ENCODE results near the gene ZNF358.
A peak's percentile ranks its signal among the peaks of the same experiment; 100 is the strongest.

ZNF358 gene

DNA sequence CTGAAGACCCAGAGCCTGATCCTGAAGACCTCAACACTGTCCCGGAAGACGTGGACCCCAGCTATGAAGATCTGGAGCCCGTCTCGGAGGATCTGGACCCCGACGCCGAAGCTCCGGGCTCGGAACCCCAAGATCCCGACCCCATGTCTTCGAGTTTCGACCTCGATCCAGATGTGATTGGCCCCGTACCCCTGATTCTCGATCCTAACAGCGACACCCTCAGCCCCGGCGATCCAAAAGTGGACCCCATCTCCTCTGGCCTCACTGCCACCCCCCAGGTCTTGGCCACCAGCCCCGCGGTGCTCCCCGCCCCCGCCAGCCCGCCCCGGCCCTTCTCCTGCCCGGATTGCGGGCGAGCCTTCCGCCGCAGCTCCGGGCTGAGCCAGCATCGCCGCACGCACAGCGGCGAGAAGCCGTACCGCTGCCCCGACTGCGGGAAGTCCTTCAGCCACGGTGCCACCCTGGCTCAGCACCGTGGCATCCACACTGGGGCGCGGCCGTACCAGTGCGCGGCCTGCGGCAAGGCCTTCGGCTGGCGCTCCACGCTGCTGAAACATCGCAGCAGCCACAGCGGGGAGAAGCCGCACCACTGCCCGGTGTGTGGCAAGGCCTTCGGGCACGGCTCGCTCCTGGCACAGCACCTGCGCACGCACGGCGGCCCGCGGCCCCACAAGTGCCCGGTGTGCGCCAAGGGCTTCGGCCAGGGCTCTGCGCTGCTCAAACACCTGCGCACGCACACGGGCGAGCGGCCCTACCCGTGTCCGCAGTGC, 3.6 kb downstream of the ZNF358 start:
- no peak for DNase-seq

DNA sequence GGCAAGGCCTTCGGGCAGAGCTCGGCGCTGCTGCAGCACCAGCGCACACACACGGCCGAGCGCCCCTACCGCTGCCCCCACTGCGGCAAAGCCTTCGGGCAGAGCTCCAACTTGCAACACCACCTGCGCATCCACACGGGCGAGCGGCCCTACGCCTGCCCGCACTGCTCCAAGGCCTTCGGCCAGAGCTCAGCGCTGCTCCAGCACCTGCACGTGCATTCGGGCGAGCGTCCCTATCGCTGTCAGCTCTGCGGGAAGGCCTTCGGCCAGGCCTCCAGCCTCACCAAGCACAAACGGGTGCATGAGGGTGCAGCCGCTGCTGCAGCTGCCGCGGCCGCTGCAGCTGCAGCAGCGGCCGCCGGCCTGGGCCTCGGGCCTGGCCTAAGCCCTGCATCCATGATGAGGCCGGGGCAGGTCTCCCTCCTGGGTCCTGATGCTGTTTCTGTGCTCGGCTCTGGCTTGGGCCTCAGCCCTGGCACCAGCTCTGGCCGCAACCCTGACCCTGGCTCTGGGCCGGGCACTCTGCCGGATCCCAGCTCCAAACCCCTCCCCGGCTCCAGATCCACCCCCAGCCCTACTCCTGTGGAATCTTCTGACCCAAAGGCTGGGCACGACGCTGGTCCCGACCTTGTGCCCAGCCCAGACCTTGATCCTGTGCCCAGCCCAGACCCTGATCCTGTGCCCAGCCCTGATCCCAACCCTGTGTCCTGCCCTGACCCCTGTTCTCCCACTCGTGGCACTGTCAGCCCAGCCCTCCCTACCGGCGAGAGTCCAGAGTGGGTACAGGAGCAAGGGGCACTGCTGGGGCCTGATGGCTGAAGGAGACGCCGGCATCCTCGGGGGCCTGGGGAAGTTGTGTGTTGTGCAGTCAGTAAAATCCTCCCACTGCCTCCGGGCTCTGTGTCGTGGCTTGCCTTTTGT, 4.5 kb downstream of the ZNF358 start:
- peak in 43 of 58 donors; percentile 6 to 72 (median 39) for DNase-seq

DNA sequence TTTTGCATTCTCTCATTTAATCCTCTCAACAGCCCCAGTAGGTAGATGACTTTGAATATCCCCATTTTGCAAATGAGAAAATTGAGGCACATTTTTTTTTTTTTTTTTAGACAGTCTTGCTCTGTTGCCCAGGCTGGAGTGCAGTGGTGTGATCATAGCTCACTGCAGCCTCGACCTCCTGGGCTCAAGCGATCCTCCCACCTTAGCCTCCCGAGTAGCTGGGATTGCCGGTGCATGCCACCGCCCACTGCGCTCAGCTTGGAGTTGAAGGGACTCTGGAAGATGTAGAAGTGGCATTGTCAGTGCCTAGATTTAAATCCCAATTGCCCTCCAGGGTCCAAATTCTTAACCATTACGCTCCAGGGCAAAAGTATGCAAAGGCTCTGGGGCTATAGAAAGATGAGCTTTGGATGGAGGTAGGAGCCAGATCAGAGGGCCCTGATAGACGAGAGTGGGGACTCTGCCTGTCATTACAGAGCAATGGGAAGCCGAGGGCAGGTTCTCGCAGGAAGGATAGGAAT, 5.7 kb downstream of the ZNF358 start:
- DNase-seq, result no peak

DNA sequence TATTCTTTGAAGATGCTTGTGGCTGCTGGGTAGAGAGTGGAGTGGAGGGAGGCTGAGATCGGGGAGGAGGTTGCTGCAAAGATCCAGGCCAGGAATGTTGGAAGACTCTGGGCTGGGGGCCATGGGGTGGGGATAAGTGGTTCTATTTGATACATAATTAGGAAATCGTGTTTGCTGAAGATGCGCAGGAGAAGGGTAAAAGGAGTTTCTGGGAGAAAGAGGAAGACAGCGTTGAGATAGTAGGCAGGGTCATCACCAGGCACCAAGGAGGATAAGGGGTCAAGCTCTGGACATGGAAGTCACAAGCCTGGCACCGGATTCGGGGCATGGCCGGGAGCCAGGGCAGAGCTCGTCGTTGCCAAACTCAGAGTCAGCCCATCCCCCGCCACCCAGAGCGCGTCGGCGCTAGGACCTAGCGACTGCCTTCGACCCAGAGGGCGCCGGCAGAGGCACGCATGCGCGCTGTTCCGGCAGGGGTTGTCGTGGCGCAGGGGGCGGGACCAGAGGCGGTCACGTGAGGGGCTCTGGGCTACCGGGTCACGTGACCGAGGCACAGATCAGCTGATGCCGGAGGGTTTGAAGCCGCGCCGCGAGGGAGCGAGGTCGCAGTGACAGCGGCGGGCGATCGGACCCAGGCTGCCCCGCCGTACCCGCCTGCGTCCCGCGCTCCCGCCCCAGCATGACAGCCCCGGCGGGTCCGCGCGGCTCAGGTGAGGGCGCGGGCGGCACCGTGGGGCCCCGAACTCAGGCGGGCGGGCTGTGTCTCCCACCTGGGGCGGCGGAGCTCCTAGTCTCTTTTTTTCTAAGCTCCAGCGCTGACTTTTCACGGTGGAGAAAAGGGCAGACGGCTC, 6.4 kb downstream of the ZNF358 start, which contains the start of gene MCOLN1:
MCOLN1 (plus strand) TSS at position 553 of the 851 bp plus-strand sequence; CDS start at position 680, 127 bp downstream.
- peak; percentile 75 to 100 (median 96) for DNase-seq

DNA sequence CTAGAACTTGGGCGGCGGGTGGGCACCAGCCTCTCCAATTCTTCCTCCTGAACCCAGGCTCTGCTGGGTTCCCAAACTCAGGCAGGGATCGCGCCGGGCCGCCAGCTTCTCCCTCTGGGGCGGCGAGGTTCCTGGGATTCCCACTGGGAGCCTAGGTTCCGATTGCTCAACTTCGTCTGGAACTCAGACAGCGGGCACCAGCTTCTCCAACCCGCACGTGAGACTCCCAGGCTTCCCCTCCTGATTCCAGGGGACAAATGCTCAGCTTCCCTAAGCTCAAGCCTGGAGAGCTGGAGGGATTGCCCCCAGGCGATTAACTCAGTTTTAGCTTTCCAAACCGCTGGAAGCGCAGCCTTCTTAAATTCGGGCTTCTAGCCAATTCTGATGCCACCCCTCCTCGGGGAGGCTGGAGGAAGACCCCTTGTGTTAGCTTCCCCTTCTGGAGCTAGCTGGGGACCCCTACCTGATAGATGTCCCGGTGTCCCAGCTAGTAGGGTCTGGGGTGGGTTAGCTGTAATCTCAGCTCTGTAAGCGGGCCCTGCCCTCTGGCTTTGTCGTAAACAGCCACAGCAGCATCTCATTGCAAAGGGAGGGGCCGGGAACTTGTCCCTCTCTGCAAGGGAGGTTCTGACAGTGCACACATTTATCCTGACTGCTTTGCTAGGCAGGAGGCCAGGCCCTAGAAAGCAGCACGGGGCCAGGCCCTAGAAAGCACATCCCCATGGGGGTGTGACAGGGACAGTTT, 7.2 kb downstream of the ZNF358 start:
- DNase-seq, result no peak

DNA sequence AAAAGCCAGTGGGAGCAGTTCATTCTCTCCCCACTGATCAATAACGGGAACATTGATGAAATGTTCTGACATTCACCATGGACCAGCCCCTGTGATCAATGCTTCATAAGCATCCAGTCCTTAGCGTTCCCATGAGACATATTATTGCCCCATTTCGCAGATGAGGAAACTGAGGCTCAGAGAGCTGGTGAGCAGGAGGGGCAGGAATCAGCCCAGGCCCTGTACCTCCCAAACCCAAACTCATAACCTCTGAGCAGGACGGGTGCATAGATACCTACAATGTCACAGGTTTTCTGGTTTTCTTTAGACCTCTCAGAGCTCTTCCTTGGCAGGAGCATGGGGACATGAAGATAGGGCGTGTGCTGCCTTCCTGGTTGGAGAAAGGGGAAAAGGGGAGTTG, 8.6 kb downstream of the ZNF358 start:
- no peak for DNase-seq

DNA sequence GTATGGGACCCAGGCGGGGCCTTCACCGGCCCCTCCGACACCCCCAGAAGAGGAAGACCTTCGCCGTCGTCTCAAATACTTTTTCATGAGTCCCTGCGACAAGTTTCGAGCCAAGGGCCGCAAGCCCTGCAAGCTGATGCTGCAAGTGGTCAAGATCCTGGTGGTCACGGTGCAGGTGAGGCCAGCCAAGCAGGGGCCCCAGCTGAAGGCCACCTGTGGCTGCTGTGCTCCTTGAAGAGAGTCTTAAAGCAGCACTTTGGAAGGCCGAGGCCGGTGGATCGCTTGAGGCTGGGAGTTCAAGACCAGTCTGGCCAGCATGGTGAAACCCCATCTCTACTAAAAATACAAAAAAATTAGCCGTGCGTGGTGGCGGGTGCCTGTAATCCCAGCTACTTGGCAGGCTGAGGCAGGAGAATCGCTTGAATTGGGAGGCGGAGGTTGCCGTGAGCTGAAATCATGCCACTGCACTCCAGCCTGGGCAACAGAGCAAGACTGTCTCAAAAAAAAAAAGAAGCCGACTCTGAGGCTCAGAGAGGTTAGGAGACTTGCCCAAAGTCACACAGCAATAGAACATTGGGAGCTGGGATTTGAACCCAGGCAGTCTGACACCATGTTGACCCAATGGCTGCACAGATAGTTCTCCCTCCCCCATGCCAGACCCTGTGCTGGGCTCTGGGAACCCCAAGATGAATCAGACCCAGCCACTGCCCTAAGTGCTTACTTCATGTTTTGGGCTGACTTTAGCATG, 9.3 kb downstream of the ZNF358 start:
- DNase-seq, result no peak

DNA sequence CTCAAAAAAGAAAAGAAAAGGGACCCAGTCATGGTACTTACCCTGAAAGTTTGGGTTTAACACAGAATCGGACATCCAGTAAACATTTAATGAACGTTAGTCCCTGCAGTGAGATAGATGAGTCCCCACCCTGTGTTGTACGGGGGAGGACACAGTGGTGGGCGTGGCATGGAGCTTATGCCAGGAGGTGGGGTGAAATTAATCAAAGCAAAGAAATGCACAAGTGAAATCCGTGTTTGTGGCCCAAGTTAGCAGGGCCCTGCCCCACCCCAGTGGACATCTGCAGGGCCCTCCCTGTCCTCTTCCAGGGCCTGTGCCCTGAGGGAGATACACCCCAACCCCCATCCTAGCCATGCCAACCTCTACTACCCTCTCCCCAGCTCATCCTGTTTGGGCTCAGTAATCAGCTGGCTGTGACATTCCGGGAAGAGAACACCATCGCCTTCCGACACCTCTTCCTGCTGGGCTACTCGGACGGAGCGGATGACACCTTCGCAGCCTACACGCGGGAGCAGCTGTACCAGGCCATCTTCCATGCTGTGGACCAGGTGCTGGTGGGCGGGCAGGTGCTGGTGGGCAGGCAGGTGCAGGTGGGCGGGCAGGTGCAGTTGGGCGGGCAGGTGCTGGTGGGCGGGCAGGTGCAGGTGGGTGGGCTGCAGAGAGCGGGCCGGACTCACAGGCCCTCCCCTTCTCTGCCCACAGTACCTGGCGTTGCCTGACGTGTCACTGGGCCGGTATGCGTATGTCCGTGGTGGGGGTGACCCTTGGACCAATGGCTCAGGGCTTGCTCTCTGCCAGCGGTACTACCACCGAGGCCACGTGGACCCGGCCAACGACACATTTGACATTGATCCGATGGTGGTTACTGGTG, 10.4 kb downstream of the ZNF358 start:
- DNase-seq, result no peak

DNA sequence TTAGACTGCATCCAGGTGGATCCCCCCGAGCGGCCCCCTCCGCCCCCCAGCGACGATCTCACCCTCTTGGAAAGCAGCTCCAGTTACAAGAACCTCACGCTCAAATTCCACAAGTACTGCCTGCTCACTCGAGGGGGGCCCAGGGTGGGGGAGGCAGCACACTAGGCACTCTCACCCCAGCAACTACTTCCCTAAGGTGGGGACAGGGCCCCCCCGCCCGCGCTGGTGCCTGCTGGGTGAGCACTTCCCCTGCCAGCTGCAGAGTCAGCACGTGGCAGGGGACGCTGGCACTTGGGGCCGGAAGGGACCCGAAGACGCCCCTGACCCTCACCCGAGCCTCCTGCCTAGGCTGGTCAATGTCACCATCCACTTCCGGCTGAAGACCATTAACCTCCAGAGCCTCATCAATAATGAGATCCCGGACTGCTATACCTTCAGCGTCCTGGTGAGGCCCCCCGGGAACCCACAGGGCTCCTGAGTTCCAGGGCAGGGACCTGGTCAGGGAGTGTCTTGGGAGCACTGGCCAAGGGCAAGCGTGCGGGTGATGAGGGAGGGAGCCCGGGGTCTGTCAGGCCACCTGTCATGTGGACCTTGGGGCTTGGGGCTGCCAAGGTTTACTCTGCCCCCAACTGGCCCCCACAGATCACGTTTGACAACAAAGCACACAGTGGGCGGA, 11.8 kb downstream of the ZNF358 start:
- DNase-seq, result peak in 7 of 58 donors; percentile 3 to 31 (median 13)

DNA sequence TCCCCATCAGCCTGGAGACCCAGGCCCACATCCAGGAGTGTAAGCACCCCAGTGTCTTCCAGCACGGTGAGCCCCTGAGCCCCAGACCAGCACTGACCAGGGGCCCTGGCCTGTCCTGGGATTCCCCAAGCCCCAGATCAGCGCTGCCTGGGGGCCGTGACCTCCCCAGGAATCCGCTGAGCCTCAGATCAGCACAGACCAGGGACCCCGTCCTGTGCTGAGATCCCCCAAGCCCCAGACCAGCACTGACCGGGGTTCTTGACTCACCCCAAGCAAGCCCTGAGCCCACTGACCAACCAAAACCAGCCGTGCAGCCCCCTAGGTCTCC, 12.3 kb downstream of the ZNF358 start:
- DNase-seq, result no peak

DNA sequence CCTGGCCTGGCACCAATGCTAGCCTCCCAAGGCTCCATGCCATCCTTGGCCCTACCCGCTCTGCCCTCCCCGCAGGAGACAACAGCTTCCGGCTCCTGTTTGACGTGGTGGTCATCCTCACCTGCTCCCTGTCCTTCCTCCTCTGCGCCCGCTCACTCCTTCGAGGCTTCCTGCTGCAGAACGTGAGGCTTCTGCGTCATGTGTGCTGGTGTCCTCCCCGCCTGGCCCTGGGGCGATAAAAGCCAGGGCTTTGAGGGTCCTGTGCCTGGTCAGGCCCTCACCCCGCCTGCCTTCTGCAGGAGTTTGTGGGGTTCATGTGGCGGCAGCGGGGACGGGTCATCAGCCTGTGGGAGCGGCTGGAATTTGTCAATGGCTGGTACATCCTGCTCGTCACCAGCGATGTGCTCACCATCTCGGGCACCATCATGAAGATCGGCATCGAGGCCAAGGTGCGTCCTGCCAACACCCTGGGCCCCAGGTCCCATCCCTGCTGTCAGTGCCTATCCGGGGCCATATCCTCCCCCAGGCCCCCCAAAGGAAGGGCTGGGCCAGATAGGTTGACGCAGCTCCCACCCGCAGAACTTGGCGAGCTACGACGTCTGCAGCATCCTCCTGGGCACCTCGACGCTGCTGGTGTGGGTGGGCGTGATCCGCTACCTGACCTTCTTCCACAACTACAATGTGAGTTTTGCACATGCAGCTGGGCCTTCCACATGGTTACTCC, 12.8 kb downstream of the ZNF358 start:
- no peak for DNase-seq

DNA sequence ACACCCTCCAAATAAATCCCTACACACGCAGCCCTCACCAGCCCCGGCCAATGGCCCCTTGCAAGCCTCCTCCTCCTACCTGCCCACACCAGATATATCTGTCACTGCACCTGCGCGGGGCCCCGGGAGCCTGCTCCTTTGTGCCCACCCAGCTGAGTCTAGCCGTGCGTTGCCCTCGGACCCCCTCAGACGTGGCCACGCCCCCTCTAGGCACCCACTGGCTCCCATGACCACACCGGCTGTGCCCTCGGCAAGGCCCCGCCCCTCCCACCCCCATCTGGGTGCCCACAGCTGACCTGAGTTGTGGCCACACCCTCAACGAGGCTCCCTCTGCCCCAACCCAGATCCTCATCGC, 13.3 kb downstream of the ZNF358 start:
- DNase-seq, result no peak

DNA sequence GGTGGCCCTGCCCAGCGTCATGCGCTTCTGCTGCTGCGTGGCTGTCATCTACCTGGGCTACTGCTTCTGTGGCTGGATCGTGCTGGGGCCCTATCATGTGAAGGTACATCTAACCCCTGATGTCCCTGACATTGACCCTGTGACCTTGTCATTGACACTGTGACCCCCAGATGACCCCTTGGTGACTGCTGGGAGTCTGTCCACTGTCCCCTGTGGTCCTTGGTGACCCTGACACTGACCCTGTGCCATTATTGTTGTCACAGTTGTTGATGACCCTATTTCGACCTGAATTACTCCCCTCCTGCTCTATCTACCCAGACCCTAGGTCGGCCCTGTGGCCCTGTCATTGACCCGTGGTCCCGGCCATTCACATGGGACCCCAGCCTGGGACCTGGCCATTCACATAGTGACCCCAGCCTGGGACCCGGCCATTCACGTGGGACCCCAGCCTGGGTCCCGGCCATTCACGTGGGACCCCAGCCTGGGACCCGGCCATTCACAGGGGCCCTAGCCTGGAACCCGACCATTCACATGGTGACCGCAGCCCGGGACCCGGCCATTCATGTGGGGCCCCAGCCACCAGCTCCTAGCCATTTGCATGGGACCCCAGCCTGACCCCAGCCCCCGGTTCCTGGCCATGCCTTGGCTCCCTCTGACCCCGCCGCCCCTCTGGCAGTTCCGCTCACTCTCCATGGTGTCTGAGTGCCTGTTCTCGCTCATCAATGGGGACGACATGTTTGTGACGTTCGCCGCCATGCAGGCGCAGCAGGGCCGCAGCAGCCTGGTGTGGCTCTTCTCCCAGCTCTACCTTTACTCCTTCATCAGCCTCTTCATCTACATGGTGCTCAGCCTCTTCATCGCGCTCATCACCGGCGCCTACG, 13.9 kb downstream of the ZNF358 start:
- no peak for DNase-seq

DNA sequence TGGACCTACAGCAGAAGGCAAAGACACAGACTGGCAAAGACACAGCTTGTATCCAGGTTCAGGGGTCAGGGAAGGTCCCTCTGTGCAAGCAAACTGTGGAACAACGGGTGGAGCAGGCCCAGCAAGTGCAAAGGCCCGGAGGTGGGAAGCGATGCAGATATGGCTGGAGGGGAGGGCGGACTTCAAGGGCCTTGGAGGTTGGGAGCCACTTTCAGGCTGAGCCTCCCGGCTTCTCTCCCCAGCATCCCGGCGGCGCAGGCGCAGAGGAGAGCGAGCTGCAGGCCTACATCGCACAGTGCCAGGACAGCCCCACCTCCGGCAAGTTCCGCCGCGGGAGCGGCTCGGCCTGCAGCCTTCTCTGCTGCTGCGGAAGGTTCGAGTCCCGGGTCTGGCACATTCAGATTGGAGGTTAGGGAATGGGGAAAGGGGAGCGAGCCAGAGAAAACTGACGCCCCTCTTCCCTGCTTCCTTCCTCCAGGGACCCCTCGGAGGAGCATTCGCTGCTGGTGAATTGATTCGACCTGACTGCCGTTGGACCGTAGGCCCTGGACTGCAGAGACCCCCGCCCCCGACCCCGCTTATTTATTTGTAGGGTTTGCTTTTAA, 17.5 kb downstream of the ZNF358 start:
- peak in 47 of 58 donors; percentile 2 to 64 (median 37) for DNase-seq

DNA sequence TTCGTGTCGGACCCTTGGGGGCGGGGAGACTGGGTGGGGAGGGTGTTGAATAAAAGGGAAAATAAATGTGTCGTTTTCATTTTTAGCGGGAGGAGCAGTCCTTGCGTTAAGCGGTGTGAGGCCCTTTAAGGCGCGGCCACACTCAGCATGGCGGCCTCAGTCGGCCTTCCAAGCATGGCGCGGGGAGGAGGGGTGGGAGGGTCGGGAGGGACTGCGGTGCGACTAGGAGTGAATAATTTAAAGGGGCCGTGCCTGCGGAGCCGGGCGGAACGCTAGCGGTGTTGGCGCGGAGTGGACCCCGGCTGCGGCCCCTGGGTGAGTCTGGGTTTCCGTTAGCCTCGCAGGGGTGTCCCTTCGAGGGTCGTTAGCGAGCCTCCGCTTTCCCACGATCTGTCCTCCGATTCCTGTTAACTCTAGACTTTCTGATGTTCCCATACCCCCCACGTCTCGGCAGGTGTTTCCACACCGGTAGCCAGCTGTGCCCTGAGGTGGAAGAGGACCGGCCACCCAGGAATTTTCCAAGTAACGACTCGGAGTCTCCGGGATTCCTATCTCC, 18.1 kb downstream of the ZNF358 start:
- DNase-seq, result peak in 57 of 58 donors; percentile 33 to 93 (median 80)

Measured in anterior cingulate cortex (tissue), 58 donors.